Measurements from ENCODE around the gene NFIB. TPM values are rescaled to one million over a fixed set of nuclear protein-coding genes. Genes with fewer than 3 reads are reported as not detected.

NFIB gene
- total RNA-seq, 1 experiment from 2014 or later: 75.8 TPM

DNA sequence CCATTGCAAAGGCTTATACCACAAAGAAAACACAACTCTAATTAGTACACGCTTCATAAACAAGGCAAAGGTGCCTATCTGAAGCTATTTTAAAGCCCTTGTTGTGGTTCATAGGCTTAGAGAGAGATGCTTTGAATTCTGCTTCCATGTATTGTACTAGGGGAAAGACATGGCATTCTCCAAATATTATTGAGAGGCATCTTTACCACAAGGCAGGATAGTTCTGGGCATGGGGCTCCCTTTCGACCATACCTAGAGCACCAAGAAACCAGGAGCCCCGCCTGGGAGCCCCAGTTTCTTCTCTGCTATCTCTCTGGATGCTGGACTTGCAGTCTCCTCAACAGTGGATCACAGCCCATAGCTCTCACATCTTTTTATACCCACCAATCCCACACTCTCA, 93.7 kb downstream of the NFIB start:
- peak overlapping the region; percentile 74 for H3K27ac Mint-ChIP-seq (ENCODE audit: unreplicated experiment)
- intact Hi-C loops (cut with micrococcal nuclease; ENCODE audit: unreplicated experiment): no loop called here
- BruUV-seq (replicated peaks): no TSS peak
- CTCF ChIA-PET: interaction anchor here (0.8 kb wide), 1 partner anchor 53 kb away, joined by 6 read pairs; no protein-coding TSS in a partner anchor
- DNase-seq: no peak
- no peak overlapping the region for H3K4me3 Mint-ChIP-seq (ENCODE audit: low read depth, unreplicated experiment)
- no peaks in the 10 kb centered on the region for H3K27me3 Mint-ChIP-seq (ENCODE audit: unreplicated experiment)
- H3K36me3 Mint-ChIP-seq (ENCODE audit: insufficient read depth, unreplicated experiment): peaks cover 14% of the 10 kb centered on the region
- TF ChIP-seq, protein P1, sequence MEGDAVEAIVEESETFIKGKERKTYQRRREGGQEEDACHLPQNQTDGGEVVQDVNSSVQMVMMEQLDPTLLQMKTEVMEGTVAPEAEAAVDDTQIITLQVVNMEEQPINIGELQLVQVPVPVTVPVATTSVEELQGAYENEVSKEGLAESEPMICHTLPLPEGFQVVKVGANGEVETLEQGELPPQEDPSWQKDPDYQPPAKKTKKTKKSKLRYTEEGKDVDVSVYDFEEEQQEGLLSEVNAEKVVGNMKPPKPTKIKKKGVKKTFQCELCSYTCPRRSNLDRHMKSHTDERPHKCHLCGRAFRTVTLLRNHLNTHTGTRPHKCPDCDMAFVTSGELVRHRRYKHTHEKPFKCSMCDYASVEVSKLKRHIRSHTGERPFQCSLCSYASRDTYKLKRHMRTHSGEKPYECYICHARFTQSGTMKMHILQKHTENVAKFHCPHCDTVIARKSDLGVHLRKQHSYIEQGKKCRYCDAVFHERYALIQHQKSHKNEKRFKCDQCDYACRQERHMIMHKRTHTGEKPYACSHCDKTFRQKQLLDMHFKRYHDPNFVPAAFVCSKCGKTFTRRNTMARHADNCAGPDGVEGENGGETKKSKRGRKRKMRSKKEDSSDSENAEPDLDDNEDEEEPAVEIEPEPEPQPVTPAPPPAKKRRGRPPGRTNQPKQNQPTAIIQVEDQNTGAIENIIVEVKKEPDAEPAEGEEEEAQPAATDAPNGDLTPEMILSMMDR (IDR thresholded peaks at IDR 0.05; ENCODE audit: unreplicated experiment): no peak
- H3K9me3 Mint-ChIP-seq (ENCODE audit: low read depth, unreplicated experiment): no peaks in the 10 kb centered on the region
- peaks cover 65% of the 10 kb centered on the region for H3K4me1 Mint-ChIP-seq (ENCODE audit: low read depth, unreplicated experiment)

DNA sequence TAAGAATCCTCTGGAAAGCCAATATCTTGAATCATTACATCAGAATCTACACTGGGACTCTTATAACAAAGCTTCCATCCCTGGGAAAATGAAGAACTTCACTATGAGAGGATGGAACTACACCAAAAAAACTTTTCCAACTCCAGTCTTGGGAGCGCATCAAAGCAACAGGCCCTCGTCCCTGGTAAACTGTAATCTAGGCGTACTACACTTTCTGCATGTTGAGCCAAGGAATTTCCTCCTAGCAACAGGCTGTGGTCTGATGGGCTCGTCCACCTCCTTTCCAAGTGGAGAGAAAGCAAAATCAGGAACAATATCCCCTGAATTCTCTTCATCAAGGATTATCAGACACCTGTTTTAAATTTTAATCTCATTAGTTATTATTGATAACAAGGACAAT, 94.1 kb downstream of the NFIB start:
- H3K4me1 Mint-ChIP-seq (ENCODE audit: low read depth, unreplicated experiment): peaks cover 67% of the 10 kb centered on the region
- H3K36me3 Mint-ChIP-seq (ENCODE audit: insufficient read depth, unreplicated experiment): peaks cover 14% of the 10 kb centered on the region
- no peaks in the 10 kb centered on the region for H3K9me3 Mint-ChIP-seq (ENCODE audit: low read depth, unreplicated experiment)
- no peaks in the 10 kb centered on the region for H3K27me3 Mint-ChIP-seq (ENCODE audit: unreplicated experiment)
- no peak overlapping the region for H3K4me3 Mint-ChIP-seq (ENCODE audit: low read depth, unreplicated experiment)
- BruUV-seq (replicated peaks): no TSS peak
- TF ChIP-seq, protein P1 (IDR thresholded peaks at IDR 0.05; ENCODE audit: unreplicated experiment): no peak
- H3K27ac Mint-ChIP-seq (ENCODE audit: unreplicated experiment): no peak overlapping the region
- no peak for DNase-seq
- intact Hi-C loops (cut with micrococcal nuclease; ENCODE audit: unreplicated experiment): no loop called here
- CTCF ChIA-PET: interaction anchor here (0.8 kb wide), 1 partner anchor 53 kb away, joined by 6 read pairs; no protein-coding TSS in a partner anchor

DNA sequence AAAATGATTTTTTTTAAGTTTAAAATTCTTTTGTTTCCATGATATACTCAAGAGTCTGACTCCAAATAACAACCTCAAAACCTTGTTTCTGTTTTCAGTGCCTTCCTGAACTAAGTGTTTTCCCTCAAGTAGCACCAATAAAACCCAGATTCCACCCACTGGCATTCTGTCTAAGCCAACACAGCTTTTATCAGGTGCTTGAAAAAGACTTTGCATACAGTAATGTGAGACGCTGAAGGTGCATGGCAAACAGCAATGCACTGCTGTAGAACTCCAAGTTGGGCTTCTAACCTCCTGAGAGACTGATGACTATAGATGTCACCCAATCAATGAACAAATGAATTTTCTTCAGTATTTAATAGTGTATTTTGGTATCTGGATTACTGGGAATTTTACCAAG, 95.7 kb downstream of the NFIB start:
- TF ChIP-seq, protein P1 (IDR thresholded peaks at IDR 0.05; ENCODE audit: unreplicated experiment): no peak
- peak overlapping the region; percentile 47 for H3K27ac Mint-ChIP-seq (ENCODE audit: unreplicated experiment)
- DNase-seq: no peak
- intact Hi-C loops (cut with micrococcal nuclease; ENCODE audit: unreplicated experiment): no loop called here
- H3K27me3 Mint-ChIP-seq (ENCODE audit: unreplicated experiment): no peaks in the 10 kb centered on the region
- H3K9me3 Mint-ChIP-seq (ENCODE audit: low read depth, unreplicated experiment): no peaks in the 10 kb centered on the region
- BruUV-seq (replicated peaks): no TSS peak
- CTCF ChIA-PET: no interaction called here
- H3K4me1 Mint-ChIP-seq (ENCODE audit: low read depth, unreplicated experiment): peaks cover 71% of the 10 kb centered on the region
- peak overlapping the region; percentile 7 for H3K4me3 Mint-ChIP-seq (ENCODE audit: low read depth, unreplicated experiment)
- peaks cover 22% of the 10 kb centered on the region for H3K36me3 Mint-ChIP-seq (ENCODE audit: insufficient read depth, unreplicated experiment)

DNA sequence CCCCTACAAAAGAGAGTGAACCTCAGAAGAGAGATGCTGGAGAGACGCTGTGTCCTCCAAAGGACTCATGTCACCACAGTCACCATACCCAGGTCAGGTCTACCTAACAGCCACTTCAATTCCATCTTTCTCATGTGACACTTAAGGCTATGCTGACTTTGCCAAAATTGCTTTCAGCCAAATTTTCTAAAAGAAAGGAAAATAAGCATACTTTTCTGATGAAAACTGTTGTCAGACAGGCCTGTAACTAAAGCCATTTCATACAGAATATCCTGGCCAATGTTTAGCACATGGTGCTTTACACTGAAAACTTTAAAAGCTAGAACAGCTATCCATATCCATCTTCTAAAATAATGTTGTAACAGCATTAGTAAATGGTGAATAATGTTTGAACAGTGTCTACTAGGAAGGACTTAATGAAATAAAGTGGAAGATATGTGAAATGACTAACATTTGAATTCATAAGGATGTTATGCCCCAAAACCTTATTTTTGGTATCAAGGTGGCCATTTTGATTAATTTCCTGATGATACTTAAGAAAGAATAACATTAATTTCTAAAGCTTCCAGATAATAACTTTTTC, 97.2 kb downstream of the NFIB start:
- Mint-ChIP-seq H3K36me3 (ENCODE audit: insufficient read depth, unreplicated experiment) (peaks cover 16% of the 10 kb centered on the region), H3K4me3 (ENCODE audit: low read depth, unreplicated experiment) (no peak overlapping the region), H3K4me1 (ENCODE audit: low read depth, unreplicated experiment) (peaks cover 68% of the 10 kb centered on the region), H3K27ac (ENCODE audit: unreplicated experiment) (peak overlapping the region; percentile 86), H3K27me3 (ENCODE audit: unreplicated experiment) (no peaks in the 10 kb centered on the region), H3K9me3 (ENCODE audit: low read depth, unreplicated experiment) (no peaks in the 10 kb centered on the region)
- intact Hi-C loops (cut with micrococcal nuclease; ENCODE audit: unreplicated experiment): no loop called here
- no TSS peak for BruUV-seq (replicated peaks)
- no peak for DNase-seq
- TF ChIP-seq, protein P1 (IDR thresholded peaks at IDR 0.05; ENCODE audit: unreplicated experiment): no peak
- CTCF ChIA-PET: no interaction called here

Data from Calu3 (cell line).